HepG2 (cell line): ENCODE data around the gene KIF13A. TPM values are rescaled to one million over a fixed set of nuclear protein-coding genes. Genes with fewer than 3 reads are reported as not detected.
A peak's percentile ranks its signal among the peaks of the same experiment; 100 is the strongest.

Source experiments
- GLI4 ChIP-seq: sonication (generic); formaldehyde crosslinking; IDR thresholded peaks from 2 replicates; pipeline ENCODE4 v1.5.1; 2020; ENCODE audit warnings: missing genetic modification reagents, mild to moderate bottlenecking, moderate library complexity, borderline replicate concordance
- HNF4G ChIP-seq, 2 experiments: sonication (generic) in 1 of 2; formaldehyde crosslinking in 1 of 2; IDR thresholded peaks; 2 replicates each; pipeline versions ENCODE4 v1.4.0 to v1.6.1; 2011 to 2020; ENCODE audit warnings: borderline replicate concordance in 2 of 2, low read depth in 2 of 2, mild to moderate bottlenecking in 2 of 2, low read length in 1 of 2, missing genetic modification reagents in 1 of 2, moderate library complexity in 1 of 2
- JARID2 ChIP-seq: sonication (generic); formaldehyde crosslinking; IDR thresholded peaks from 2 replicates; pipeline ENCODE4 v1.8.1; 2023; ENCODE audit warnings: missing genetic modification reagents, inconsistent platforms; ENCODE audit not compliant: insufficient replicate concordance
- KDM5A ChIP-seq: fragments of 200-600 bp; sonication (generic); IDR thresholded peaks from 2 replicates; pipeline ENCODE4 v1.7.0; 2018; ENCODE audit warnings: antibody characterized with exemption, mild to moderate bottlenecking, low read length, borderline replicate concordance
- KLF15 ChIP-seq: sonication (generic); formaldehyde crosslinking; IDR thresholded peaks from 2 replicates; pipeline ENCODE4 v1.8.1; 2023; ENCODE audit warnings: borderline replicate concordance, mild to moderate bottlenecking, inconsistent platforms, missing genetic modification reagents, mixed read lengths
- MYNN ChIP-seq: sonication (generic); formaldehyde crosslinking; IDR thresholded peaks from 2 replicates; pipeline ENCODE4 v1.4.0; 2020; ENCODE audit warnings: mild to moderate bottlenecking, low read depth, missing genetic modification reagents
- NFIC ChIP-seq: IDR thresholded peaks from 2 replicates; pipeline ENCODE4 v1.6.1; 2012; ENCODE audit warnings: mild to moderate bottlenecking, low read length, inconsistent platforms
- NR2F6 ChIP-seq, 2 experiments: IDR thresholded peaks; 2 replicates each; pipeline ENCODE4 v1.6.1; 2016; ENCODE audit warnings: antibody characterized with exemption in 1 of 2, mild to moderate bottlenecking in 1 of 2
- PAXIP1 ChIP-seq: sonication (generic); formaldehyde crosslinking; conservative IDR thresholded peaks from 2 replicates; pipeline ENCODE4 v1.4.0; 2020; ENCODE audit warnings: mild to moderate bottlenecking, missing genetic modification reagents, moderate library complexity
- RARG ChIP-seq: sonication (generic); formaldehyde crosslinking; IDR thresholded peaks from 2 replicates; pipeline ENCODE4 v1.4.0; 2020; ENCODE audit warnings: low read depth, mild to moderate bottlenecking, missing genetic modification reagents
- RXRB ChIP-seq: IDR thresholded peaks from 2 replicates; pipeline ENCODE4 v1.6.1; 2016; ENCODE audit warnings: borderline replicate concordance, missing genetic modification reagents, missing compliant biosample characterization
- SOX13 ChIP-seq, 3 experiments: fragments of 450-650 bp in 1 of 3; sonication (generic) in 1 of 3; formaldehyde crosslinking in 1 of 3; IDR thresholded peaks in 2 of 3; conservative IDR thresholded peaks in 1 of 3; 2 replicates each; pipeline versions ENCODE4 v1.5.0 to v1.6.1; 2016 to 2020; ENCODE audit warnings: antibody characterized with exemption in 1 of 3, mild to moderate bottlenecking in 1 of 3, missing compliant biosample characterization in 1 of 3, missing genetic modification reagents in 1 of 3, moderate library complexity in 1 of 3
- TGIF2 ChIP-seq: IDR thresholded peaks from 2 replicates; pipeline ENCODE4 v1.6.1; 2016; ENCODE audit warnings: control low read depth, missing compliant biosample characterization
- ZBTB25 ChIP-seq: IDR thresholded peaks from 2 replicates; pipeline ENCODE4 v1.6.1; 2018; ENCODE audit warnings: missing genetic modification reagents
- ZNF143 ChIP-seq: sonication (generic); formaldehyde crosslinking; IDR thresholded peaks from 2 replicates; pipeline ENCODE4 v1.4.0; 2020; ENCODE audit warnings: missing genetic modification reagents
- ZNF33A ChIP-seq: sonication (generic); formaldehyde crosslinking; IDR thresholded peaks from 2 replicates; pipeline ENCODE4 v1.5.1; 2020; ENCODE audit warnings: missing genetic modification reagents, mild to moderate bottlenecking, moderate library complexity, borderline replicate concordance
- polyA plus RNA-seq, 8 experiments: library from polyadenylated mRNA; depleted of rRNA in 3 of 8; stranded (reverse) in 7 of 8; unstranded in 1 of 8; fragments of >200 nt; fragmentation: Illumina TruSeq in 4 of 8; extraction: Trizol in 4 of 8; gene quantifications; 2 replicates each; pipeline versions ENCODE4 v1.2.1 to v1.2.3, GENCODE V29; 2011 to 2016; ENCODE audit warnings: low read depth in 4 of 8, missing spikeins in 1 of 8, mixed read lengths in 1 of 8; ENCODE audit not compliant: insufficient read depth in 1 of 8
- total RNA-seq, 5 experiments: library from RNA; depleted of rRNA; stranded (reverse); fragments of >200 nt; fragmentation: Illumina TruSeq; extraction: Trizol; gene quantifications; 2 replicates each; pipeline ENCODE4 v1.2.3, GENCODE V29; 2016; ENCODE audit warnings: low read depth in 1 of 5
- TF ChIP-seq, protein P1 (sequence below): sonication (generic); formaldehyde crosslinking; IDR thresholded peaks from 2 replicates; pipeline ENCODE4 v1.8.1; 2022; ENCODE audit warnings: low read depth, mild to moderate bottlenecking, missing genetic modification reagents
- TF ChIP-seq, protein P2 (sequence below): sonication (generic); formaldehyde crosslinking; IDR thresholded peaks from 2 replicates; pipeline ENCODE4 v1.8.0; 2022; ENCODE audit warnings: missing genetic modification reagents, mild to moderate bottlenecking, moderate library complexity, borderline replicate concordance

The KIF13A gene
- total and polyA plus RNA-seq, 2 of the 13 experiments (the other 11 are each of a cell fraction or from before 2014, with no cell fraction given) = 21.1 to 37.2 TPM

DNA sequence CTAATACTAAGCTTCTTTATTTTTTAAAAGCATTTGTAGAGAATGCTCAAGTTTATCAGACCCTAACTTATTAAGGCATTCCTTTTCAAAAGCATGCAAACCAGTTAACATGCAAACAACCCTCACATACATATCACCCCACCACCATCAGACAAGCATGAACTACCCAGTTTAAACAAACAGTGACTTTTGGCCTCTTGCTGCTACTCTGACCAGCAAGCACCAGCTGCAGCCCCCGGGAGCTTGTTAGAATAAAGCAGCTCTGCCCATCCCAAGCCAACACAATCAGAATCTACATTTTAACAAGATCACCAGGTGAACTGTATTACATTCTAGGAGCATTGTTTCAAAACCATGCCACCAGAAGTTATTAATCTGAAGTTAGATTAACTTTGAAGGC, 274.9 kb downstream of the KIF13A start (continued):
- no peak for TF ChIP-seq SOX13 (IDR thresholded peaks at IDR 0.05)
- TF ChIP-seq SOX13 (CRISPR knock-in tag; conservative IDR thresholded peaks at IDR 0.05 in 1 of 2, IDR thresholded peaks at IDR 0.05 in 1 of 2) = peak in 1 of 2 experiments; percentile 41; a peak in 1 of 4 replicates
- TF ChIP-seq NFIC = no peak
- TF ChIP-seq ZNF143 (CRISPR knock-in tag) = no peak
- no peak for TF ChIP-seq JARID2 (CRISPR knock-in tag)
- peak; percentile 67 for TF ChIP-seq PAXIP1 (CRISPR knock-in tag)
- no peak for TF ChIP-seq GLI4 (CRISPR knock-in tag)
- peak; percentile 50; the same call in 1 of the 2 replicates for TF ChIP-seq NR2F6 (IDR thresholded peaks at IDR 0.05)
- TF ChIP-seq NR2F6 (CRISPR knock-in tag; IDR thresholded peaks at IDR 0.05) = peak; percentile 68
- no peak for TF ChIP-seq KLF15 (CRISPR knock-in tag)
- TF ChIP-seq ZNF33A (CRISPR knock-in tag) = no peak
- TF ChIP-seq KDM5A = no peak
- TF ChIP-seq MYNN = no peak
- TF ChIP-seq ZBTB25 (CRISPR knock-in tag) = no peak
- TF ChIP-seq TGIF2 = no peak
- TF ChIP-seq, protein P1, sequence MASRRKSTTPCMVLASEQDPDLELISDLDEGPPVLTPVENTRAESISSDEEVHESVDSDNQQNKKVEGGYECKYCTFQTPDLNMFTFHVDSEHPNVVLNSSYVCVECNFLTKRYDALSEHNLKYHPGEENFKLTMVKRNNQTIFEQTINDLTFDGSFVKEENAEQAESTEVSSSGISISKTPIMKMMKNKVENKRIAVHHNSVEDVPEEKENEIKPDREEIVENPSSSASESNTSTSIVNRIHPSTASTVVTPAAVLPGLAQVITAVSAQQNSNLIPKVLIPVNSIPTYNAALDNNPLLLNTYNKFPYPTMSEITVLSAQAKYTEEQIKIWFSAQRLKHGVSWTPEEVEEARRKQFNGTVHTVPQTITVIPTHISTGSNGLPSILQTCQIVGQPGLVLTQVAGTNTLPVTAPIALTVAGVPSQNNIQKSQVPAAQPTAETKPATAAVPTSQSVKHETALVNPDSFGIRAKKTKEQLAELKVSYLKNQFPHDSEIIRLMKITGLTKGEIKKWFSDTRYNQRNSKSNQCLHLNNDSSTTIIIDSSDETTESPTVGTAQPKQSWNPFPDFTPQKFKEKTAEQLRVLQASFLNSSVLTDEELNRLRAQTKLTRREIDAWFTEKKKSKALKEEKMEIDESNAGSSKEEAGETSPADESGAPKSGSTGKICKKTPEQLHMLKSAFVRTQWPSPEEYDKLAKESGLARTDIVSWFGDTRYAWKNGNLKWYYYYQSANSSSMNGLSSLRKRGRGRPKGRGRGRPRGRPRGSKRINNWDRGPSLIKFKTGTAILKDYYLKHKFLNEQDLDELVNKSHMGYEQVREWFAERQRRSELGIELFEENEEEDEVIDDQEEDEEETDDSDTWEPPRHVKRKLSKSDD = no peak
- peak; percentile 29; the same call in 1 of the 2 replicates for TF ChIP-seq HNF4G (IDR thresholded peaks at IDR 0.05; ENCODE audit: borderline replicate concordance, low read depth, low read length)
- no peak for TF ChIP-seq HNF4G (CRISPR knock-in tag; IDR thresholded peaks at IDR 0.05; ENCODE audit: borderline replicate concordance, low read depth)
- TF ChIP-seq, protein P2, sequence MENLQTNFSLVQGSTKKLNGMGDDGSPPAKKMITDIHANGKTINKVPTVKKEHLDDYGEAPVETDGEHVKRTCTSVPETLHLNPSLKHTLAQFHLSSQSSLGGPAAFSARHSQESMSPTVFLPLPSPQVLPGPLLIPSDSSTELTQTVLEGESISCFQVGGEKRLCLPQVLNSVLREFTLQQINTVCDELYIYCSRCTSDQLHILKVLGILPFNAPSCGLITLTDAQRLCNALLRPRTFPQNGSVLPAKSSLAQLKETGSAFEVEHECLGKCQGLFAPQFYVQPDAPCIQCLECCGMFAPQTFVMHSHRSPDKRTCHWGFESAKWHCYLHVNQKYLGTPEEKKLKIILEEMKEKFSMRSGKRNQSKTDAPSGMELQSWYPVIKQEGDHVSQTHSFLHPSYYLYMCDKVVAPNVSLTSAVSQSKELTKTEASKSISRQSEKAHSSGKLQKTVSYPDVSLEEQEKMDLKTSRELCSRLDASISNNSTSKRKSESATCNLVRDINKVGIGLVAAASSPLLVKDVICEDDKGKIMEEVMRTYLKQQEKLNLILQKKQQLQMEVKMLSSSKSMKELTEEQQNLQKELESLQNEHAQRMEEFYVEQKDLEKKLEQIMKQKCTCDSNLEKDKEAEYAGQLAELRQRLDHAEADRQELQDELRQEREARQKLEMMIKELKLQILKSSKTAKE (CRISPR knock-in tag) = no peak
- TF ChIP-seq RARG (CRISPR knock-in tag) = no peak
- peak; percentile 30; the same call in 1 of the 2 replicates for TF ChIP-seq RXRB (CRISPR knock-in tag)
